Measurements from ENCODE around the gene MYH15.

Gene MYH15

DNA sequence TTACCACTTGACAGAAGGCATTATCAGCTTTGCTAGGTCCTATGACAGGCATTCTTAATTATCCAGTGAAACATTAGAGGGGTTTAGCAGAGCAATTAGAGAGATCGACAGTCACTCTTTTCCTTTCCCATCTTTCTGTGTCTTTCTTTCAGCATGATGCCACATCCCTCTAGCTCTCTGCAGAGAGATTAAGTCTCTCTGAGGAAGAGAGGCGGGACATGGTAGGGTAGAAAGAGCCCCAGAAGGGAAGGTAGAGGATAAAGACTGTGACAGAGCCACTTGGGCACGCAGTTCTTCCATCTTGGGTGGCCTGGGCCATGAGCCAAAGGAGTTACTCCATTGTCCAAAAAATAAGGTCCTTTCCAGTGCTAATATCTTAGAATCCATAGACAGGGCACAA lies 158.2 kb downstream of the MYH15 start:
- no peak for DNase-seq (ENCODE audit: low read depth)
- no peak overlapping the region for H3K4me3 ChIP-seq (ENCODE audit: low read depth, low read length)
- TF ChIP-seq, protein P1, sequence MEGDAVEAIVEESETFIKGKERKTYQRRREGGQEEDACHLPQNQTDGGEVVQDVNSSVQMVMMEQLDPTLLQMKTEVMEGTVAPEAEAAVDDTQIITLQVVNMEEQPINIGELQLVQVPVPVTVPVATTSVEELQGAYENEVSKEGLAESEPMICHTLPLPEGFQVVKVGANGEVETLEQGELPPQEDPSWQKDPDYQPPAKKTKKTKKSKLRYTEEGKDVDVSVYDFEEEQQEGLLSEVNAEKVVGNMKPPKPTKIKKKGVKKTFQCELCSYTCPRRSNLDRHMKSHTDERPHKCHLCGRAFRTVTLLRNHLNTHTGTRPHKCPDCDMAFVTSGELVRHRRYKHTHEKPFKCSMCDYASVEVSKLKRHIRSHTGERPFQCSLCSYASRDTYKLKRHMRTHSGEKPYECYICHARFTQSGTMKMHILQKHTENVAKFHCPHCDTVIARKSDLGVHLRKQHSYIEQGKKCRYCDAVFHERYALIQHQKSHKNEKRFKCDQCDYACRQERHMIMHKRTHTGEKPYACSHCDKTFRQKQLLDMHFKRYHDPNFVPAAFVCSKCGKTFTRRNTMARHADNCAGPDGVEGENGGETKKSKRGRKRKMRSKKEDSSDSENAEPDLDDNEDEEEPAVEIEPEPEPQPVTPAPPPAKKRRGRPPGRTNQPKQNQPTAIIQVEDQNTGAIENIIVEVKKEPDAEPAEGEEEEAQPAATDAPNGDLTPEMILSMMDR (IDR thresholded peaks at IDR 0.05; ENCODE audit: low read depth, low read length, missing control alignments) = no peak
- in situ Hi-C loops (cut with HindIII; ENCODE audit: low sequenced_read_pairs) = no loop called here

DNA sequence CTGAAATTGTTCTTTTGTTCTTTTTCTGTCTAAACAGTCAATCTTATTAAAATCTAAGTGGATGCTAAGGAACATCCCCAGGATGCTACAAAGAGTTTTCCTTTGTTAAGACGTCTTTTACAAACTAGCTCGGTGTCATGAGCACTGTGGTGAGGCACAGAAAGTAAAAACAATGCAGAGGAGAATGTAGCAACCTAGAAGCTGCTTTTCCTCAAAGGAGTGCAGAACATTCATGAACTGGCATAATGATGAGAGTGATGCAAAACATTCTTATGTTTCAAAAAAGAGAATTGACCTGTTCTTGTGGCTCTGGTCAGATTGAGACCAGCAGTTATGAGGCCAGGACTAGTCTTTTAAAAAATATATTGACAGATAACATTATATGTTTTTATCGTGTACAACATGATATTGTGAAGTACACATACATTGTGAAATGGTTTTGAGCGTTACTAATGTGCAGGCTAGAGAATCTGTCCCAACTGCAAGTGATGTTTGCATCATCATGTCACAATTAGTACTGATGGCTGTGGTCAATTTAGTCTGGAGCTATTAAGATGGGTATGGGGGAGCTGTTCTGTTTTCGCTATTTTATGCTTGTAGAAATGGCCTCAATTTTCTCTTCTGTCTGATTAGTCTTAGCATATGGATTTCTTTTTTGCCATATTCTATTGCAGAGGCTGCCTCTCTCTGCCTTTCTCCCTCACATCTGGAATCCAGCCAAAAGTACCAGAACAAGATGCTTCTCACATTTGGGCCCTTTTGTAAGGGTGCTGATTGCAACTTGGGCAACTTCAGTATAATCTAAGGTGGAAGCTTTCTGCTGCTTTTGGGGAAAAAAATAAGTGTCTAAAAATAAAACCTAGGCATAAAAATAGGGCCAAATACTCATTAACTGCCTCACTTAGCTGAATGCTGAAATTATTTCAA lies 163.8 kb downstream of the MYH15 start:
- no peak overlapping the region for H3K4me3 ChIP-seq (ENCODE audit: low read depth, low read length)
- peak; percentile 4 for DNase-seq (ENCODE audit: low read depth)
- in situ Hi-C loops (cut with HindIII; ENCODE audit: low sequenced_read_pairs) = no loop called here
- TF ChIP-seq, protein P1 (IDR thresholded peaks at IDR 0.05; ENCODE audit: low read depth, low read length, missing control alignments) = no peak

- H3K4me3 ChIP-seq (ENCODE audit: low read depth, low read length) = no peak overlapping the region
- no peak for DNase-seq (ENCODE audit: low read depth)
- in situ Hi-C loops (cut with HindIII; ENCODE audit: low sequenced_read_pairs) = no loop called here
- TF ChIP-seq, protein P1 (IDR thresholded peaks at IDR 0.05; ENCODE audit: low read depth, low read length, missing control alignments) = no peak
These were observed 164.7 kb downstream of the MYH15 start for GRCh38 chr3:108345492-108346205.

GRCh38 chr3:108343491-108343890 lies 166.9 kb downstream of the MYH15 start:
- DNase-seq (ENCODE audit: low read depth) = no peak
- TF ChIP-seq, protein P1 (IDR thresholded peaks at IDR 0.05; ENCODE audit: low read depth, low read length, missing control alignments) = no peak
- in situ Hi-C loops (cut with HindIII; ENCODE audit: low sequenced_read_pairs) = no loop called here

DNA sequence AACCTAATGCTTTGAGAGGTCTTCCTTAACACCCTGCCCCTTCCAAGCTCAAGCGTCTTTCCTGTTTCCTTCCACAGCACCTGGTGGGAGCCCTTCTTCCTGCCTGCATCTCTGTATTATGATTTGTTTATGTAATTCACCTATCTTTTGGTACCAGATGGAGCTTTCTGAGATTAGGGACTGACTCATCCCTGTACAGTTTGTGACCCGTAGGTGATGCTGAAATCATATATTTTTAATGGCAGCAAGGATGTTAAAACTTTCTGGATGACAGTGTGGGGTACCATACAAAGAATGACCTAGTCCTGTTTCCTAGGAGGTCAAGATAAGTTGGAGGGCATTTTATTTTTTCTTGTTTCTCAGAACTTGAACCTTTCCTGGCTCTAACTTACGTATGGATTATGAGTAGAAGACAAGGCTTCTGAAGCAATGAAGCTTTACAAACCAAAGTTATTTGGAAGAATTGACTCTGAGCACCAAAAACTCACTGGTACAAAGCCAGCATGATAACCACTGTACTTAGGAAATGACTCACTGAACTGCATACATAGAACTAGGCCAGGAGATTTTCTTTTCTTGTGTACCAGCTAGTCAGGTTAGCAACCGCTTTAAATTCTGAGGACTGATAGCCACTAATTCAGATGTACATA lies 167.4 kb downstream of the MYH15 start:
- in situ Hi-C loops (cut with HindIII; ENCODE audit: low sequenced_read_pairs) = no loop called here
- TF ChIP-seq, protein P1 (IDR thresholded peaks at IDR 0.05; ENCODE audit: low read depth, low read length, missing control alignments) = no peak
- DNase-seq (ENCODE audit: low read depth) = peak; percentile 59
- H3K4me3 ChIP-seq (ENCODE audit: low read depth, low read length) = no peak overlapping the region

More at GRCh38 chr3:108343491-108343890, 166.9 kb downstream of the MYH15 start:
- no peak overlapping the region for H3K4me3 ChIP-seq (ENCODE audit: low read depth, low read length)

GRCh38 chr3:108341911-108342310 lies 168.5 kb downstream of the MYH15 start:
- TF ChIP-seq, protein P1 (IDR thresholded peaks at IDR 0.05; ENCODE audit: low read depth, low read length, missing control alignments) = no peak
- H3K4me3 ChIP-seq (ENCODE audit: low read depth, low read length) = no peak overlapping the region
- in situ Hi-C loops (cut with HindIII; ENCODE audit: low sequenced_read_pairs) = no loop called here
- DNase-seq (ENCODE audit: low read depth) = no peak

Measured in astrocyte of the cerebellum (primary cell).